NCI-H146 treated with DMSO at 0.1 percent for 48 hours (cell line): ENCODE results near the gene PSMD7.

ENCODE experiments used
- DNase-seq: peaks from one replicate; lab custom pipeline; 2025; ENCODE audit not compliant: unreplicated experiment; lab: John Stamatoyannopoulos, UW

The PSMD7 gene

GRCh38 chr16:74296432-74297144 is at the start of gene PSMD7:
PSMD7 (plus strand) TSS chr16:74296814; CDS start chr16:74296915, 101 bp downstream.
- peak; percentile 73 for DNase-seq

DNA sequence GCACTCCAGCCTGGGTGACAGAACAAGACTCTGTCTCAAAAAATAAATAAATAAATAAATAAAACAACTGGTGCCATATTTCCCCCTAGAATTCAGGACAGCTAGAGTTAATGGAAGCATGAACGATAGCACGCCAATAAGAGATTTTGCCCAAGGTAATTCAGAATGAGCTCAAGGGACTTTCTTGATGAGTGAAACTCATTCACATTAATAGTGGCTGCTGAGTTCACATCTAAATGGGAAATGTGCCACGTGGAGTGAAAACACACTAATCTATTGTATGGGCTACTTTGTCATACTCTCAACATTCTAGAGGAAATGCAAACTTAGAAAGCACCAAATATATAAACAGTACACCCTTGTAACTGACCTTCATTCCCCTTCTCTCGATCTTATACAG is 47.4 kb upstream of the PSMD7 start:
- DNase-seq = no peak

- no peak for DNase-seq
Measured at GRCh38 chr16:74249846-74250245, 46.8 kb upstream of the PSMD7 start.

DNA sequence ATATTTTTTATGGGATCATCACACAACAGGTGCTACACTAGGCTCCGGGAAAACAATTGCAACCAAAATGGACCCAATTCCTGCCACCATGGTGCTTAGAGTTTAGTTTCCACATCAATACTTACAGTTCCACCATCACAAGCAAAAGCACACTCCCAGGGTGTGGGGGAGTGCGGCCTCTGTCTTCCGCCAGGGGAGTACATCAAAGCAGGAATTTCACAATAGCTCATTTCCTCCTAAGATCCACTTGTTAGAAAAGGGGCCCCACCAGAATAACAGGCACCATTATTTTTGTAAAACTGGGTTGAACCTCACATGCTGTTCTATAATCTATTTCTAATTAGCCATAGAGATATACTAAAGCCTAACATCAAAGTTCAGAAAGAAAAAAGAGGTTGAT is 44.3 kb upstream of the PSMD7 start:
- no peak for DNase-seq

DNA sequence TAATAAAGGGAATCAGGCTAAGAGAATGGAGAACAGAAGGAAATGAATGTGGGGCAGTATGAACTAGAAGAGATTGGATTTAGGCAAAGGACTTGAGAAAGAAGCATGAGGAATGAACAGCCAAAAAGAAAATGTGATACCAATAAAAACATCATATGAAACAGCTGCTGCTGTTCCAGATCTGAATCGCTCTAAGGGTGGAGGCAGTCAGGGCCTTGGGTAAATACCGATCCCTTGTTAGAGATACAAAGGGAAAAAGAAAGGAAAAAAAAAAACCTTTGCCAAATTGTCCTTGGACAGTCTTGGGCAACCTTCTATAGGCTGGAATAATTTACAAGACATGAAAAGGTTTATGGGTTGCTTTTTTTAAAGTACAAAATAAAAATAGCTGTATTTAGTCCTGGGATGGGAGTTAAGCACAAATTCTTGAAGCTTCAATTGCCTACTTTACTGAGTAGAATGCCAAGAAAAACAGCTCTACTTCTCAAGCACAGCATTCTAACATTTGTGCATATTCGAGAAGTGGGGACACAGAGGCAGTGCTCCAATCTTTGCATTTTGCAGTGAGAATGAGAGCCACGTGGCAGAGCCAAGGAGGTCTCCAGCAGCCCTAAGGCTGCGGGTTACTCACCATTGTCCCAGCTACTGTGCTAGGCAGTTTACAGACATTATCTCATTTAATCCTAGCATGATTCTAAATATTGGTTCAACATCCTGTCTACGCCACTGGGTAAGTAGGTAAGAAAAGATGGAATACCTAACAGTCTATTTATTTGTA is 43.3 kb upstream of the PSMD7 start:
- no peak for DNase-seq

DNA sequence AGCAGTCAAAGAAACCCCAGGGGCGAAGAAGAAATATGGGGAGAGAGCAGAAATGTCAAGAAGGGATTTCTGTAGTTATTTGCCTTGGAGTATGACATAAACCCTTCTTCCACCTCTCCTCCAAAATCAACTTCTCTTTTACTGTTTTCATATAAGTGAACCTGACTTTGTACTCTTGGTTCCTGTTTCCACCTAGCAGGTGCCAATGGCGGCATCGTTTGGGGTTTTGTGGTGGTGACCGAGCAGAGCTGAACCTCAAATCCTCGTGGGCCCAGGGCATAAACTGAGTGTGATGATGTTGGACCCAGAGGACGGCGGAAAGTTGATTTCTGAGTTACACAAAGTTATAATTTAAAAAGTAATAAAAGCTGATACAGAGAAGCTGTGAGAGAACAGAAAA is 39.6 kb upstream of the PSMD7 start:
- DNase-seq = no peak

DNA sequence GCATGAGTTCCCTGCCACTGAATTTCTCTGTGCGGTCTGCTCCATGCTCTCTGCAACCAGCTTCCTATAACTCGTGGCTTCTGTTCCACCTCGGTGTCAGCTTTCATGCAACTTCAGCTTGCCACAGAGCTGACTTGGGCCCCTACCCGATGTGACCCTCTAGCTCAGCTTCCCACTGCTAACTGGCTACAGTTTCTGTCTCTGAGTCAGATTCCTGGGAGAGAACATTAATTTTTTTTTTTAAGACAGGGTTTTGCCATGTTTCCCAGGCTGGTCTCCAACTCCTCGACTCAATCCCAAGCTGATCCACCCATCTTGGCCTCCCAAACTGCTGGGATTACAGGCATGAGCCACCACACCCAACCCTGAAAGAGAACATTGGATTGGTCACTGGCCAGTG is 35.5 kb upstream of the PSMD7 start:
- no peak for DNase-seq

DNA sequence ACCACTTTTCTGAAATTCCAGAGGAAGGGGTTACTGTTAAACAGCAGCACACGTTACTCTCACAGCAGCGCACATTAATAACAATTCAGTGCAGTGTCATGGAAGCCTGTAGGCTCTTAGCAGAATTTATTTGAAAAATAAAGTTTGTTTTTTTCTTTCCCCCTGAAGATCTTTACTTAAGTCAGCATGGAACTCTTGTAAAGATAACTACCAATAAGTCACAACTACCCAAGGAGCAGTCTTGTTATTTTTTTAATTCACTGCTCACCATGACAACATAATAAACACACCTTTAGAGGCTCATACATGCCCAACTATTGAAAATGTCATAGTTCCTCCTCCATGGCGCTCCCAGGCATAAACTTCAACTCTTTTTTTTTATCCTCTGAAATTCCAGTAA is 31.8 kb upstream of the PSMD7 start:
- DNase-seq = no peak

- peak; percentile 7 for DNase-seq
Measured at GRCh38 chr16:74268372-74268782, 28.2 kb upstream of the PSMD7 start.

DNA sequence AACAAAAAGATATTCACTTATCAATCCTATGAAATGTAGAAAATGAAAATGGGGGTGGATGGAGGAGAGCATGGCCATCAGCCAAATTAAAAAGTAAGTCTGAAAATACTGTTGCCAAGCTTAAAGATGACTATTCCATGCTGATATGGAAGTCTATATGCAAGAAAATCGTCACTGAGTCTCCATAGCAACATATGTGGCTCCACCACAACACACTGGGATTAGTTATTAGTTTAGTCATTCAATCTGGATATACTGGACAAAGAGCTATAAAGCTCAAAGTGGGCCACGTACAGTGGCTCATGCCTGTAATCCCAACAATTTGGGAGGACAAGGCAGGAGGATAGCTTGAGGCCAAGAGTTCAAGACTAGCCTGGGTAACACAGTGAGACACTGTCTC is 24.7 kb upstream of the PSMD7 start:
- no peak for DNase-seq

- DNase-seq = peak; percentile 19
Measured at GRCh38 chr16:74275031-74275636, 21.5 kb upstream of the PSMD7 start.

DNA sequence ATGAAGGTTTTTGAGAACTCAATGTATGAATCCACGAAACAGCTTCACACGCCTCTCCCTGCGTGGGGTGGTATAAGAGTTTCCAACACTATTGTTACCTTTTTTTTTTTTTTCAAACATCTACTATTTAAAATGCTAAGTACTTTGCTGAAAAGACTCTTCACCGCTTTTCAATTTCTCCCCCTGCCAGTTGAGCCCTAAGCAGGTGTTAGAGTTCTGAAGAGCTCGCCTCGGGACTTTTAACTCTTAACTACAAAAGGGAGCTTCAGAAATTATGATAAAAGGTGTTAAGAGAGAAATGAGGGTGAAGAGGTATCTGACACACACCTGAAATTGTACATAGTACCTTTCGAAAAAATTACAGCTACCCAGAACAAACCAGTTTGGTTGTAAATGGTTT is 20.9 kb upstream of the PSMD7 start:
- DNase-seq = no peak

GRCh38 chr16:74277974-74278373 is 18.6 kb upstream of the PSMD7 start:
- DNase-seq = no peak

DNA sequence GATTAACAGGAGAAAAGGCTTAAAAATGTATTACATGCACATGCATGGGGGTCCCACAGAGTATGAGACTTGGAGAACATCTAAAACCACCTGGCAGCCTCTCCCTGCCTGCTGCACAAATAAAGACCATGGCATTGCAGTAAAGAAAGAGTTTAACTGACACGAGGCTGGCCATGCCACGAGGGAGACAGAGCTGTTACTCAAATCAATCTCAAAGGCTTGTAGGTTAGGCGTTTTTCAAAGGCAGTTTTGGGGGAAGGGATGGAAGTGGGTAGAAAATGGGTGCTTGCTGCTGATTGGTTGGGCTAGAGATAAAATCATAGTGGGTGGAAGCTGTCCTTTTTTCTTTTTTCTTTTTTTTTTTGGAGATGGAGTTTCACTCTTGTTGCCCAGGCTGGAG is 17.3 kb upstream of the PSMD7 start:
- DNase-seq = no peak

DNA sequence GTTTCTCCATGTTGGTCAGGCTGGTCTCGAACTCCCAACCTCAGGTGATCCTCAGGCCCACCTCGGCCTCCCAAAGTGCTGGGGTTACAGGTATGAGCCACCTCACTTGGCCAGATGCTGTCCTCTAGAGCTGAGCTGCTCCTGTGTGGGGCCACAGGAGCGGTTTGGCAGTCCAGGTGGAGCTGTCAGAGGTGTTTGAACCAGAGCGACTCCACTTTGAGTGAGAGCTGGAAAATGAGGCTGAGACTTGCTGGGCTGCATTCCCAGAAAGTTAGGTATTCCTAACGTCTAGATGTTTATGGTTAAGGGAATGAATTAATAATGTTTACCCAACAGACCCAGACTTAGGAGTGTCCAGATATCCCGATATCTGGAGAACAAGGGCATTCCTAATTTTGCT is 16.8 kb upstream of the PSMD7 start:
- no peak for DNase-seq

- no peak for DNase-seq
Measured at GRCh38 chr16:74280448-74280847, 16.2 kb upstream of the PSMD7 start.

GRCh38 chr16:74281300-74281699 is 15.3 kb upstream of the PSMD7 start:
- DNase-seq = no peak

GRCh38 chr16:74283716-74284115 is 12.9 kb upstream of the PSMD7 start:
- DNase-seq = no peak

DNA sequence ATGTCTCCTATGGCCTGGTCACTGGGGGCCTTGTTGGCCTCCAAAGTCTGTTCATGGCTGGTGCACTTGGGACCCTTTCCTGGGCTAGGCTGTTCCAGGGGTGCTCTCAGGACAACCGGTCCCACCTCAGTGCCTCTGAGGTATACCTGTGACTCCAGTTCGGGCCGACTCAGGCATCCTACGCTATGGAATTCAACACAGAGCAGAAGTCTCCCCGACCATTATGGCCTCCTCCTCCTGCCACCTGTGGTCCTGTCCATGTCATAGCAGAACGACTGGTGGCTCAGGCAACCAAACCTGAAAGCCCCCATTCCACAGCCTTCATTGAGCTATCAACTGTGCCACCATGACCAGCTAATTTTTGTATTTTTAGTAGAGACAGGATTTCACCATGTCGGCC is 8.5 kb upstream of the PSMD7 start:
- no peak for DNase-seq

GRCh38 chr16:74290356-74290755 is 6.3 kb upstream of the PSMD7 start:
- no peak for DNase-seq

GRCh38 chr16:74291176-74291575 is 5.4 kb upstream of the PSMD7 start:
- DNase-seq = no peak

- DNase-seq = no peak
Measured at GRCh38 chr16:74291577-74292208, 4.9 kb upstream of the PSMD7 start.
